Measurements from ENCODE around the gene ZFYVE1.
"Not testable (repeated sequence)": the region's sequence is repeated elsewhere in the genome, so short reads cannot be mapped to it uniquely, and the experiment has no call there.

ZFYVE1 gene

GRCh38 chr14:73000073-73000472 is 26.8 kb downstream of the ZFYVE1 start:
- DNase-seq (ENCODE audit: low read depth) = no peak

GRCh38 chr14:72999316-72999715 is 27.6 kb downstream of the ZFYVE1 start:
- DNase-seq (ENCODE audit: low read depth) = no peak

GRCh38 chr14:72998252-72998903 is 28.5 kb downstream of the ZFYVE1 start:
- DNase-seq (ENCODE audit: low read depth) = no peak

DNA sequence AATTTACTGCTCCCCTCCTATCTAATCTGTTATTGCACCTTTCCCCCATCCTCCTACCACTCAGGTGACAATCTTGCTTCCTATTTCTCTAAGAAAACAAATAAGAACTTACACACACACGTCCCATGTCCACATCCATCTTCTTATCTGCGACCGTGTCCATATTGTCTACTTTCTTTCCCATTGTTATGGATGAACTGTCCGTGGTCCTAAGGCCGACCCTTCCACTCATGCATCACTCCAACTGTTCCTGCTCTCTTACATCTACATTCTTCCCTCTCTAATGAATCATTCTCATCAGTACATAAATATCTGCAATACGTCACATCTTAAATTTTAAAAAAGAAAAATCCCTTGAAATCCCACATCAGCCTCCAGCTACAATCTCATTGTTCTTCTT is 30.0 kb downstream of the ZFYVE1 start:
- DNase-seq (ENCODE audit: low read depth) = no peak

DNA sequence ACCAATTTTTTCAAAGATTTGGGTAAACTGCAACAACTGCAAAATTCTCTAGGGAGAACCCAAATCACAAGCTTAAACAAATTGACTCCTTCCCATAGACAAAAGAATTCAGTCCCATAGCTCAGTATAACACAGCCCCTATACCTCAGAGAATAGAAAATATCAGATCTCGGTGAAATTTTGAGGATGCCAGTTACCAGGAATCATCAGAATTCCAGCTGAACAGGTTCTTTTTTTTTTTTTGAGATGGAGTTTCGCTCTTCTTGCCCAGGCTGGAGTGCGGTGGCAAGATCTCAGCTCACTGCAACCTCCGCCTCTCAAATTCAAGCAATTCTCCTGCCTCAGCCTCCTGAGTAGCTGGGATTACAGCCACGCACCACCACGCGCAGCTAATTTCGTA is 36.7 kb downstream of the ZFYVE1 start:
- DNase-seq (ENCODE audit: low read depth) = no peak

DNA sequence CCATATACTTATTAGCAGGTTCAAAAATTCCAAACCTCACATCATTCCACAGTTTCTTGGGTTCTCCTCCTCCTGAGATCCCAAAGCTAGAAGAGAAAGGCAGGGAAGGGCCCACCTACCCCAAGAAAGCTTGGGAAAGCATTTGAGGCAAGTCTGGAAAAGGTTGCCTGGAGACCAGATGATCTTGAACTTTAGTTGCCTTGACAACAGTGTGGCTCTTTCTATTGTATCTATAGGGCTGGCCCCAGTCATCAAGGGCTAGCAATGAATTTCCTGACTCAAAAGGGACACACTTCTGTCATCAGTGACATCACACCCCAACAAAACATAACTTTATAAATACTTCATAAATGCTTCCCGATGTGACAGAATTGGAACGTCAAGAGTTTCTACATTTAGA is 40.0 kb downstream of the ZFYVE1 start:
- DNase-seq (ENCODE audit: low read depth) = no peak

GRCh38 chr14:72986214-72986613 is 40.7 kb downstream of the ZFYVE1 start:
- DNase-seq (ENCODE audit: low read depth) = no peak

- no peak for DNase-seq (ENCODE audit: low read depth)
Measured at GRCh38 chr14:72982146-72982708, 44.7 kb downstream of the ZFYVE1 start.

GRCh38 chr14:72980863-72981262 is 46.0 kb downstream of the ZFYVE1 start:
- no peak for DNase-seq (ENCODE audit: low read depth)

DNA sequence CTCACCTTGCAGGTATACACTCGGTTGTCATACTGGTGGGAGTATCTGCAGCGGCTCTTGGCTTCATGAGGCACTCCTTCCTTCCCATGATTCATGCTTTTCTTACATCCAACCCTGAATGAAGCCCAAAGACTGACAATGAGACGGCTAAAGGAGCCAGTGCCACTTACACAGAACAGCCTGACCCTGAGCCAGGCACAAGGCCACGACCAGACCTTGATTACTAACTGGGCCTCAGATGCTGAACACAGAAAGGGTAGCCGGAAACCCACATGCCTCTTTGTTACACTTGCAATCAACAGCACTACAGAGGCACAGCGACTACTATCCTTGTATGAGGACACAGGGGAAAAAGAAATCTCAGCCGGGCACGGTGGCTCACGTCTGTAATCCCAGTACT is 48.0 kb downstream of the ZFYVE1 start:
- DNase-seq (ENCODE audit: low read depth) = no peak

DNA sequence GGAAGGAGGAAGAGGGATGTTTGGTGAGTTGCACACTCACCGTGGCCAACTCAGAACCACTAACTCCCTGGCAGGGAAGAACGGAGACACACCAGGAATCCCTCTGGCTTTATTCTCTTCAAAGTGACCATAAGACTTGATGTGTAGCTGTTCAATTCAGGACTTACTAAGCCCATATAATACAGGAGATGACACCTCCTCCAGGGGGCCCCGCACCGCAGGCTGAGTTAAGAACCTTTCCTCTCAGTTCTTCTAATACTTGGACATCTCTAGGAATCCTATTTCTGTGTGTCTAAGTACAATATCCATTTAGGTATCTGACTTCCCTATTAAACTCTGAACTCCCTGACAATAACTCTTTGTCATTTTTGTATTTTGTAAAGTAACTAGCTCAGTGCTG is 51.1 kb downstream of the ZFYVE1 start:
- no peak for DNase-seq (ENCODE audit: low read depth)

GRCh38 chr14:72974661-72975060 is 52.2 kb downstream of the ZFYVE1 start:
- DNase-seq (ENCODE audit: low read depth) = no peak

DNA sequence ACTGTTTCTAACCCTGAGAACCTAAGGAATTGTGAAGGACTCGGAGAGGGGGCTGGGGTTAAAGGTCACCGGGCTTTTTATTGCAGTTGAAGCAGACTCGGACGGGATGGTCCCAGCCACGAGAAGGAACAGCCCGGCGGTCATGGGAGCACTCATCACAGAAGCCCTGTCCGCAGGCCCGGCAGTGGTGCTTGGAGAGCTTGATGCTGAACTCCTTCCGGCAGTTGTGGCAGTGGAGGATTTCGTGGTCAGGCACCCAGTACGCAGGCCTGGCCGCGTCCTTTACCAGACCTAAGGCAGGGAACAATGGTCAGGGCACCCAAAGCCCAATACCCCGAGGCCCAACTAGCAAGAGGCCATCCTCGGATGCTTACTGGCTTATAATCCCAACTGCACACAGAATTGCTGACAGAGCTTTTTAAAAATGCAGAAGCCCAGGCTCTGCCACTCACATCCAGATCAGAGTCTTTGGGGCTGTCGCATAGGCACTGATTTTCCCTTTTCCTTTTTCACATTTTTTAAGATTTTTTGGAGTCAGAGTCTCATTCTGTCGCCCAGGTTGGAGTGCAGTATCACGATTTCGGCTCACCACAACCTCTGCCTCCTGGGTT is 56.0 kb downstream of the ZFYVE1 start:
- no peak for DNase-seq (ENCODE audit: low read depth)

- no peak for DNase-seq (ENCODE audit: low read depth)
Measured at GRCh38 chr14:72970058-72970630, 56.8 kb downstream of the ZFYVE1 start.

GRCh38 chr14:72968316-72968715 is 58.6 kb downstream of the ZFYVE1 start:
- no peak for DNase-seq (ENCODE audit: low read depth)

DNA sequence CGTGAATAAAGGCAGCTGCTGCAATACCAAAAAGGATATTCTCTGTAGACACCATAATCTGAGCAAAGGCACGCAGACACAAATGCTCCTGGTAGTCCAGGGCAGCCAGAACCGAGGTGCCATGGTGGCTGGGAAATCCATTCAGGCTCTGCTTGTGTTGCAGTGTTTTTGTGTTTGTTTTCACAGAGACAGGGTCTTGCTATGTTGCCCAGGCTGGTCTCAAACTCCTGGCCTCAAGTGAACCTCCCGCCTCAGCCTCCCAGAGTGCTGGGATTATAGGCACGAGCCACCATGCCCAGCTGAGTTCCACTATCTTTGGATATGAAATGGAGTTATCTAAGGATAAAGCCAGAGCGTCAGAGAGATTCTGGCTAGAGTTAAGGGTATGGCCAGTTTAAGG is 60.9 kb downstream of the ZFYVE1 start:
- DNase-seq (ENCODE audit: low read depth) = no peak

DNA sequence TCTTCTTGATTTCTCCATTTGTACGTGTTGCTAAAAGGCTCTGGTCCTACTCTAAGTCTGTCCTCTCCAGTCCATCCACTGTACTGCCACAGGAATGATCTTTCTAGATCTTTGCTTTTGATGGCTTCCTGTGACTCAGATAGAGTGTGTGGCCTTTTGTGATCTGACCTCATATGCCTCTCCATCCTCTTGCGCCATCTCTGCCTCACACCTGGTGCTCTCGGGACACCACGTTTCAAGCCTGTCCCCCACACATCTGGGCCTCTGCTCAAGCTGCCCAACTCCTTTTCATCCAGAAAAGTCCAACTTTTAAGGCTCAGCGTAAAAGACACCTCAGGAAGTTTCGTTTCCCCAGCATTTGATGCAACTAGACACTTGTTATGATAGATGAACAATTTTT is 61.7 kb downstream of the ZFYVE1 start:
- DNase-seq (ENCODE audit: low read depth) = peak; percentile 56

- peak; percentile 85 for DNase-seq (ENCODE audit: low read depth)
Measured at GRCh38 chr14:72962829-72963312, 64.0 kb downstream of the ZFYVE1 start.

DNA sequence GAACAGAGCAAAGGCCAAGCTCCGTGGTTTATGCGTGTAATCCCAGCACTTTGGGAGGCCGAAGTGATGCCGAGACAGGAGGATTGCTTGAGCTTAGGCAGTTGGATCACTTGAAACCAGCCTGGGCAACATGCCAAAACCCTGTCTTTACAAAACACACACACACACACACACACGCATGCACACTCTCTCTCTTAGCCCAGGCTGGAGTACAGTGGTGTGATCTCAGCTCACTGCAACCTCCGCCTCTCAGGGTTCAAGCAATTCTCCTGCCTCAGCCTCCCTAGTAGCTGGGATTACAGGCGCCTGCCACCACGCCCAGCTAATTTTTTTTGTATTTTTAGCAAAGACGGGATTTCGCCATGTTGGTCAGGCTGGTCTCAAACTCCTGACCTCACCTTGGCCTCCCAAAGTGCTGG is 64.6 kb downstream of the ZFYVE1 start:
- peak; percentile 55 for DNase-seq (ENCODE audit: low read depth)

DNA sequence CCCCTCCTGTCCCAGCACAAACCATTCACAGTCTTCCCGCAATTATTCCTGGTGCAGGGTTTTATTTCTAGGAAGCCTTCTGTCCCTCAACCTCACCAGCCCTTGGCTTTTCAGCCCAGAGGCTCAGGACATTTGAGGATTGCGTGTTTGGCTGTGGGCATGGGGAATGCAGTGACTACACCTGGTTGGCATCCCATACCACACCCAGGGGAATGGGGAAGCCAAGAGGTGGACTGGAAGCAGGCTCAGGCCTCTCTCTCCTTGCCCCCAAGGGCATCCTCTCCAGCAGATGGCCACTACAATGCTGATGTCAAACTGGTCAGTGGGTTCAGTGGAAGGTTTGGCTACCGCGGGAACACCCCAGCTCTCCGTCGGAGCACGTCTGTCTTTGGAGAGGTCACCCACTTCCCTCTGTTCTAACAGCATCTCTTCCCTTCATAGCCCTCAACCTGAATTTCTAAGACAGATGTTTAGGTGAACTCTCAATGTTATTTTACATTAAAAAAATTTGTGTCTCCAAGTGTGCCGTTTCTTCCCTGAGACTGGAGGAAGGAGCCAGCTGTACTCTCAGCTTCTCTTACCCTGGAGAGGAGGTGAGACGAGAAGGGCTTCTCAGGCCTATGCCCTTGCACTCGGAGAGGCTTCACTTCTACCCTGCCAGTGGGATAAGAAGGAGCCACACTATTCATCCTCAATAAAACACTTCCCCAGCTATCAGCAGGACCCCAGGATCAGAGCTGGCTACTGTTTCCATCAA is 65.1 kb downstream of the ZFYVE1 start:
- DNase-seq (ENCODE audit: low read depth) = peak; percentile 57

DNA sequence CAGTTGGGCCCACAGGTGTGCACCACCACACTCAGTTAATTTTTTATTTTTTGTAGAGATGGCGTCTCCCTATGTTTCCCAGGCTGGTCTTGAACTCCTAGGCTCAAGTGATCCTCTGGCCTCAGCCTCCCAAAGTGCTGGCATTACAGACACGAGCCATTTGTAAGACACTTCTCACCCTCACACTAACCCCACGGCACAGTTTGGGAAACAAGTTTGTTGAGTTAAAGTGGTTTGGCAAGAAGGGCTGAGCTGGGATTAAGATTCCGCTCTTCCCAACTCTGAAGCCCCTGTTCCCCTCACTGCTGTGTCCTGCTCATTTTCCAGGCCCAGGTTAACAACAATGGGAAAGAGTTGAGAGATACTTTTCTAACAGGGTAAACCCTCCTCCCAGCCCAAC is 65.9 kb downstream of the ZFYVE1 start:
- DNase-seq (ENCODE audit: low read depth) = not testable (repeated sequence)

GRCh38 chr14:72958548-72958947 is 68.4 kb downstream of the ZFYVE1 start:
- no peak for DNase-seq (ENCODE audit: low read depth)

GRCh38 chr14:72957213-72957612 is 69.7 kb downstream of the ZFYVE1 start:
- DNase-seq (ENCODE audit: low read depth) = no peak

Measured in EH (cell line).